Chondrocyte (in vitro differentiated cells): Measurements from ENCODE around the gene ARHGEF4. TPM values are rescaled to one million over a fixed set of nuclear protein-coding genes. Genes with fewer than 3 reads are reported as not detected.

Experiments used
- DNase-seq: peaks from one replicate; pipeline ENCODE4 v3.0.0; 2021; ENCODE audit warnings: mixed read lengths, low spot score
- H3K27ac Mint-ChIP-seq: one replicate; pipeline ENCODE4 v1.8.0; 2021; ENCODE audit warnings: mild to moderate bottlenecking, moderate library complexity, mixed read lengths; ENCODE audit not compliant: unreplicated experiment
- H3K27me3 Mint-ChIP-seq: 2 replicates; pipeline ENCODE4 v1.8.0; 2021; ENCODE audit warnings: low read depth, mixed read lengths
- H3K36me3 Mint-ChIP-seq: 2 replicates; pipeline ENCODE4 v1.8.0; 2021; ENCODE audit warnings: low read depth, mixed read lengths
- H3K4me1 Mint-ChIP-seq: 2 replicates; pipeline ENCODE4 v1.8.0; 2021; ENCODE audit warnings: low read depth, mild to moderate bottlenecking, mixed read lengths
- H3K4me3 Mint-ChIP-seq: one replicate; pipeline ENCODE4 v1.8.0; 2021; ENCODE audit warnings: mild to moderate bottlenecking, moderate library complexity, mixed read lengths; ENCODE audit not compliant: unreplicated experiment
- H3K9me3 Mint-ChIP-seq: 2 replicates; pipeline ENCODE4 v1.8.0; 2021; ENCODE audit warnings: low read depth, mixed read lengths
- total RNA-seq: library from RNA; stranded (reverse); gene quantifications from 3 replicates; pipeline ENCODE4 v1.2.1, GENCODE V29; 2021
- TF ChIP-seq, protein P1 (sequence below): fragments of 200-600 bp; sonication (generic); IDR thresholded peaks from 2 replicates; pipeline ENCODE4 v1.5.0; 2021; ENCODE audit warnings: antibody characterized with exemption, mild to moderate bottlenecking, moderate library complexity

ARHGEF4 gene
- total RNA-seq, 1 donor from 2014 or later, result 12.3 TPM

DNA sequence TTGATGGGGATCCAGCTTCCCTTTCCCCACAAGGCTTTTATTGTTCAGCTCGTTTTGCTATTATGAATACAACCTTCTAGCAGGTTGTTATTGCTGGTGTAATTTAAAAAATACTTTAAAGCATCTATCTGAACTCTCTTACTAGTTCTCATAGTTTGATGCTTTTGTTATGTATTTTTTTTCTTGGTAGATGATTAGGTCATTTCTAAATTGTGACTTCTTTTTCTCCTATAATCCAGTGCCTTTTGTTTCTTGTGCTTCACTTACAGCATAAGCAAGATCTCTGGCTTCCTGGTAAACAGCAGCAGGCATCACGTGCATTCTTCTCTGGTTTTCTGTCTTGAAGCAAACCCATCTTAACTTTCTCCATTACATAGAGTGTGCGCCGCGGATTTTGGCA, 160.5 kb downstream of the ARHGEF4 start:
- no peak for DNase-seq
- H3K27ac Mint-ChIP-seq, result no peak overlapping the region
- no peaks in the 10 kb centered on the region for H3K4me1 Mint-ChIP-seq
- no peaks in the 10 kb centered on the region for H3K36me3 Mint-ChIP-seq
- TF ChIP-seq, protein P1, sequence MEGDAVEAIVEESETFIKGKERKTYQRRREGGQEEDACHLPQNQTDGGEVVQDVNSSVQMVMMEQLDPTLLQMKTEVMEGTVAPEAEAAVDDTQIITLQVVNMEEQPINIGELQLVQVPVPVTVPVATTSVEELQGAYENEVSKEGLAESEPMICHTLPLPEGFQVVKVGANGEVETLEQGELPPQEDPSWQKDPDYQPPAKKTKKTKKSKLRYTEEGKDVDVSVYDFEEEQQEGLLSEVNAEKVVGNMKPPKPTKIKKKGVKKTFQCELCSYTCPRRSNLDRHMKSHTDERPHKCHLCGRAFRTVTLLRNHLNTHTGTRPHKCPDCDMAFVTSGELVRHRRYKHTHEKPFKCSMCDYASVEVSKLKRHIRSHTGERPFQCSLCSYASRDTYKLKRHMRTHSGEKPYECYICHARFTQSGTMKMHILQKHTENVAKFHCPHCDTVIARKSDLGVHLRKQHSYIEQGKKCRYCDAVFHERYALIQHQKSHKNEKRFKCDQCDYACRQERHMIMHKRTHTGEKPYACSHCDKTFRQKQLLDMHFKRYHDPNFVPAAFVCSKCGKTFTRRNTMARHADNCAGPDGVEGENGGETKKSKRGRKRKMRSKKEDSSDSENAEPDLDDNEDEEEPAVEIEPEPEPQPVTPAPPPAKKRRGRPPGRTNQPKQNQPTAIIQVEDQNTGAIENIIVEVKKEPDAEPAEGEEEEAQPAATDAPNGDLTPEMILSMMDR, result no peak
- H3K9me3 Mint-ChIP-seq, result no peaks in the 10 kb centered on the region
- peaks cover 48% of the 10 kb centered on the region for H3K27me3 Mint-ChIP-seq
- H3K4me3 Mint-ChIP-seq, result no peak overlapping the region

DNA sequence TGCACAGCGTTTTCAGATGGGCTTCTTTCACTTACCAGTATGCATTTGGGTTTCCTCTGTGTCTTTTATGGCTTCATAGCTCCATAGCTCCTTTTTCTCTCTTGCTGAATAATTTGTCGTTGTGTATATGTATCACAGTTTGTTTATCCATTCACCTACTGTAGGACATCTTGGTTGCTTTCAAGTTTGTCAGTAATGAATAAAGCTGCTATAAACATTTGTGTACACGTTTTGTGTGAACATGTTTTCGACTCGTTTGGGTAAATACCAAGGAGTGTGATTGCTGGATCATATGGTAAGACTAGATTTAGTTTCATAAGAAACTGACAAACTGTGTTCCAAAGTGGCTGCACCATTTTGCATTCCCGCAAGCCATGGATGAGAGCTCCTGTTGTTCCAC, 161.8 kb downstream of the ARHGEF4 start:
- Mint-ChIP-seq H3K9me3 (no peaks in the 10 kb centered on the region), H3K36me3 (no peaks in the 10 kb centered on the region), H3K4me1 (no peaks in the 10 kb centered on the region), H3K27me3 (peaks cover 49% of the 10 kb centered on the region), H3K4me3 (no peak overlapping the region), H3K27ac (no peak overlapping the region)
- no peak for DNase-seq
- TF ChIP-seq, protein P1, result no peak

DNA sequence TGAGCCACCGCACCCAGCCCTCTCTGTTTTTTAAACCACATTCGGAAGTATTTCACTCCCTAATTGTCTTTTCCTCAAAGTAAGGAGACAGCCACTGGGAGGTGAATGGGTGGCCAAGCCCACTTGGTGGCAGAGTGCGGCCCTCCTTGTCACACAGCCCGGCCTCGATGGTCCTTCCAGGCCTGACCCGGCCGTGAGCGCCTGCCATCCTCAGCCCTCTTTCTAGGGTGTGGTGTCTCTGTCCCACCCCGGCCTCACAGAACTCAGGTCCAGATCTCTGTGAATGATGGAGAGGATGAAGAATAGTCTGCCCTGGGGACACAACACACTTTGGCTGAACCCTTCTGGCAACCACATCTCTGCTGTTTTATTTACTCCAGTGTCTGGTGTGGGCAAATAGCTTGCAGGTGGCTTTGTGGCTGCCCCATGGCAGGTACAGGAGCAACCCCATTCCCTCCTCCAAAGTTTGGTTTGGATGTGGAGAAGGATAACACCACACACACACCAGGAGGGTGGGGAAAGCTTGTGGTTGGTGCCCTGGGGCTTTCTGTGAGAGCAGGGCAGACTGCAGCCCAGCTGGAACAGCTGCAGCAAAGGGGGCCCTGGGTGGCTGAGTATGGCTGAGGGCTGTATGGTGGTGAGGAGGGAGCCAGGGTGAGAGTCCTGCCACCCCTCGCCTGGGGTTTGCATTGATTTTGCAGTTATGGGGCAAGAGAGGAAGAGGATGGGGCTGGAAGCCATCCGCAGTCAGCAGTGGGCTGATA, 167.9 kb downstream of the ARHGEF4 start:
- Mint-ChIP-seq H3K4me1 (no peaks in the 10 kb centered on the region), H3K9me3 (peaks cover 5% of the 10 kb centered on the region), H3K36me3 (no peaks in the 10 kb centered on the region), H3K27ac (no peak overlapping the region), H3K4me3 (no peak overlapping the region), H3K27me3 (peaks cover 42% of the 10 kb centered on the region)
- DNase-seq, result no peak
- TF ChIP-seq, protein P1, result no peak

DNA sequence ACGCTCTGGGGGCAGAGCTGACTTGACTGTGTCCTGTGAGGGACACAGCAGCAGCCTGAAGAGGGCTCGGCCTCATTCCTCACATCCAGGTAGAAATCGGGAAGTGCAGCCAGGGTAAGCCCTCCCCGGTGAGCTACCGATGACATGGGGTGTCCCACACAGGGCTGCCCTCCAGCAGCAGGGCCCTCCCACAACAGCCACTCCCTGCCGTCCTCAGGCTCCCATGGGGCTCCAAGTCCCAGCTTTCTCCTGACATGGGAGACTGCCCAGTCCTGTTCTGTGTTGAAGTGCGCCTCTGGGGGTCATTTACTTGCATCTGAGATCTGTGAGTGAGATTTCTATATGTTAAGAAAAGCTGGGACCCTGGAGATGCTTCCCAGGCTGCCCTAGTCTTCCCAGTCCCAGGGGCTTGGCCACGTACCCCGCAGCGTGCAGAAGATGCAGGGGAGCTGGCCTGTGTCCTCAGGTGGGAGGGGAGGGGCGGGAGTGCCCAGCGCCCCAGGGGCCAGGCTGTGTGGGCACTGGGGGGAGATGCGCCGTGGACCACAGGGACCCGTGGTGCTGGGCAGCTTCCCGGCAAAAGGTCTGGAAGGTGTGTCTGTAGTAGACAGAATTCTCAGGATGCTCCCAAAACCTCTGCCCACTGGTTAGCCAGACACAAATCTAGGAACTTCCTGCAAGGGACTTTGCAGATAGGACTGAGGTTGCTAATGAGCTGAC, 168.7 kb downstream of the ARHGEF4 start:
- TF ChIP-seq, protein P1, result no peak
- Mint-ChIP-seq H3K27me3 (peaks cover 47% of the 10 kb centered on the region), H3K9me3 (peaks cover 5% of the 10 kb centered on the region), H3K4me3 (no peak overlapping the region), H3K36me3 (no peaks in the 10 kb centered on the region), H3K27ac (no peak overlapping the region), H3K4me1 (no peaks in the 10 kb centered on the region)
- no peak for DNase-seq

DNA sequence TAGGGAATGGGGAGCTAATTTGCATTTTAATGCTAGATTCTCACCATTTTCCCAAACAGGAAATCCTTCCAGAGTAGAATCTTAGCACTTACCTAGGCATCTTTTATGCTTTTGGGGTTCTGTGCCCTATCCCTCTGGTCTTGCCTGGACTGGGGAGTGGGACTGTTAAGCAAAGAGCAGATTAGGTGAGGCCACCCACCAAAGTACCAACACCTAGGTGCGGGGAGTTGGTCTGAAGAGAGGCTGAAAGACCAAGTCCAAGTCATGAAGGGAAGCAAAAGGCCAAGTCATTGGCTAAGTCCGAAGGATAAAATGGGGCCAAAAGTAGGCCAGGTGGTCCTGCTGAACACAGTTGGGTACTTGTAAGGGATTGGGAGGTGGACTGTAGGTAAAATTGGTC, 169.8 kb downstream of the ARHGEF4 start:
- Mint-ChIP-seq H3K4me1 (no peaks in the 10 kb centered on the region), H3K27ac (no peak overlapping the region), H3K36me3 (no peaks in the 10 kb centered on the region), H3K9me3 (peaks cover 5% of the 10 kb centered on the region), H3K4me3 (no peak overlapping the region), H3K27me3 (peaks cover 52% of the 10 kb centered on the region)
- TF ChIP-seq, protein P1, result no peak
- no peak for DNase-seq
